Inflammatory macrophage (primary cell): Measurements from ENCODE around the gene PLEKHO2.

ENCODE experiments used
- DNase-seq, 2 donors: peaks; one replicate each; pipeline ENCODE4 v3.0.0-alpha.2; 2020 to 2022

Gene PLEKHO2

GRCh38 chr15:64828985-64829384 lies 12.7 kb upstream of the PLEKHO2 start:
- DNase-seq, result no peak

- no peak for DNase-seq
Observed at GRCh38 chr15:64833690-64834089, 8.0 kb upstream of the PLEKHO2 start.

- no peak for DNase-seq
Observed at GRCh38 chr15:64836023-64836536, 5.6 kb upstream of the PLEKHO2 start.

- DNase-seq, result peak; percentile 92 to 93
Observed at GRCh38 chr15:64837502-64837901, 4.2 kb upstream of the PLEKHO2 start.

DNA sequence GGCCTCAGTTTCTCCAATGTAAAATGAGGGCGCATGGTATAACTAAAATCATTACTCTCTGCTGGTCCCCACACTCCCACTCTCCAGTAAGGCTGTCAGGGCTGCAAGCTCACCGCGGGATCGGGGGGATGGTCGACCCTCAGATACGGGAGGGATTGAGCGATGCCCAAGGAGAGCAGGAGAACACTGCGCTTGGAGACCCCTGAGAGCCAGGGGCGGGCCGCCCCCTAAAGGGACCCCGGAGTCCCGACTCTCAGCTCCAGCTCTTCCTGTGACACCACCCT lies 713 bp upstream of the PLEKHO2 start:
- no peak for DNase-seq

- peak in 1 of 2 donors; percentile 35 for DNase-seq
Observed at GRCh38 chr15:64842096-64842939, 603 bp downstream of the PLEKHO2 start.

- DNase-seq, result peak; percentile 90 to 91
Observed at GRCh38 chr15:64842986-64843561, 1.4 kb downstream of the PLEKHO2 start.

DNA sequence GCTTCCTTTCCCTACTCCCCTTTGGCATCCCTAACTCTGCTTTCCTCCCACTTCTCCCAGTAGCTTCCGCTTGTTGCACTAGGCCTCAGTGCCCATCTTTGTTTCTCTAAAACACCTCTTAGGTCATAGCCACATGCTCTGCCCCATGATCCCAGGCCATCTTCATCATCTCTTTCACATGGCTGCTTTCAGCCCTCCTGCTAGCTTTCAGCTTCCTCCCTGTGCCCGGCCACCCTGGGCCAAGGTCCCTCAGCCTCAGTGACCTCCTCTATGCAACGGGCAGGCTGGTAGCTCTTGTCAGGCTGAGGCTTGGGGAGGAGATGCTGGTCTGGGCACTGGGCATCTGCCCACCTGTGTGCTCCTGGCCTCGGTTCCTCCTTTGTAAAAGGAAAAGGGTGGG lies 2.3 kb downstream of the PLEKHO2 start:
- peak; percentile 58 to 81 for DNase-seq

DNA sequence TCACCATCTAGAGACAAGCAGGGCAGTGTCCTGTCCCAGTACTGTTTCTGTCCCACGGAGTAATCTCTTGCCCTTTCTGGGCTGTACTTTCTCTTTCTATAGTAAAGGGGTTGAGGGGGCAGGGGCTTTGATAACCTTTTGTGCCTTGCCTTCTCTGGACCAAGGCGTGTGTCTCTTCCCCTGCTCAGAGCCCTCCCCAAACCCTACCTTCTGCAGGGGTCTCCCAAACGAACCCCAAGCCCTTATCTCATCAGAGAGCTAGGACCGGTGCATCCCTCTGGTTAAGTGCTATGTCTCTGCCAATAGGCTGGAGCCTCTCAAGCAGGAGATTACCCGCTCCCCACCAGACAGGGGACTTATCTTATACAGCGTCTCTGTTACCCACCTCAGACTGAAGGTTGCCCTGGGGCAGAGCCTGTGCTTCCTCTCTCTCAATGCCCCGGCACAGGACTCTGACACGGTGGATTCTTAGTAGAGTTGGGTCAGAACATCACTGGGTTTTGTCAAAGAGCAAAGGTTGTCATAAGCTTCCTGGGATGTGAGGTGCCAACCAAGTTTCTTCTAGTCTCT lies 2.9 kb downstream of the PLEKHO2 start:
- no peak for DNase-seq

DNA sequence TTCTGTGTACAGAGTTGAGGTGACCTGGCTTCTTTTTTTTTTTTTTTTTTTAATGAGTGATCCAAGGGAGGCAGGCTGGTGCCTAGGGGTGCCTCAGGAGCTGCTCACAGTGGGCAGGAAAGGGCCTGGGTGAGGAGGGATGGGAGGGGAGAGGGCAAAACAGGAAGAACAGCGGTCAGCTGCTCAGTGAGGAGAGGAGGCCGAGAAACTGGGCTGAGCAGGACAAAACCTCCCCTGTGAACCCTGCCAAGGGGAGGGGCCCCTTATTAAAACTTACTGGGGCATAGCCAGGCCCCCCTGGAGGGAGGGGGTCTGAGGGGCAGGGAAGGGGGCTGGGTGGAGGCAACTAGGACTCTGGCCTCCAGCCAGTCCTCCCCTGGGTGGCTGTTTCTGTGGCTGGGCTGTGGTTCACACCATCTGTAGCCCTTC lies 3.5 kb downstream of the PLEKHO2 start:
- DNase-seq, result peak; percentile 48 to 63

- DNase-seq, result peak; percentile 72 to 83
Observed at GRCh38 chr15:64845831-64846595, 4.3 kb downstream of the PLEKHO2 start.

GRCh38 chr15:64847016-64847415 lies 5.3 kb downstream of the PLEKHO2 start:
- DNase-seq, result no peak

DNA sequence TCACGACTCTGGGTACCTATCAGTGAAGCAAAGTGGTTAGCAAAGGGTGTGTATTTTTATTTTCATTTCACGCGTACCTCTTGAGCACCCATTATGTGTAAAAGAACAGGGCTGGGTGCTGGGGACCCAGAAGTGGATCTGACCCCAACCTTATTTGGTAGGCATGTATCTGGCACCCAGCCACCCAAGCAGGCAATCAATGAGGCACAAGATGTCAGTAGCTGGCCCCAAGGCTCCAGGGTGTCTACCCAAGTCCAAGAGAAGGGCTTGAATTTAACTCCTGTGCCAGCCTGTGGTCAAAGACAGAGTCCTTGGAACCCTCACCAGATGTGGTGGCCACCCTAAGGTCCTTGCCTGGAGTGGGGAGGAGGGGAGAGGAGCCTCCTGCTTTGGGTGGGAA lies 5.7 kb downstream of the PLEKHO2 start:
- no peak for DNase-seq

GRCh38 chr15:64847876-64848716 lies 6.4 kb downstream of the PLEKHO2 start:
- DNase-seq, result no peak

GRCh38 chr15:64850778-64851502 lies 9.2 kb downstream of the PLEKHO2 start:
- DNase-seq, result peak in 1 of 2 donors; percentile 1

GRCh38 chr15:64851503-64851840 lies 9.8 kb downstream of the PLEKHO2 start:
- peak; percentile 85 to 87 for DNase-seq

DNA sequence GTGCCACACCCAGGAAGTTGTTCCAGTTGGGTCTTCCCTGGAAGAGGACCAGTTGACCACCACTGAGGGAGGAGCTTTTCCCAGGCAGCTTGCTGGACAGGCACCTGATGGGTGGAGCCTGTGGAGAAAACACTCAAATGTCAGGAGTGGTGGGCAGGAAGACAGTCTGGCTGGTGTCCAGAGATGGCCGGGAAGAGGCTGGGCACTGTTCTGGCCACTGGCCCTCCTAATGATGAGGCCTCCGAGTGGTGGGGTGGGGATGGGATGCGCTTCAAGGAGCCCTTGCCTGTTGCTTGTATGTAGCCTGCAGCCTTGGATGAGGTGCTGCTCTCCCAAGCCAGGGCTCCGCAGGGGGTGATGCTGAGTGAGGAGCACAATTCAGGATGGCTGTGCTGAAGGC lies 12.3 kb downstream of the PLEKHO2 start:
- DNase-seq, result no peak

DNA sequence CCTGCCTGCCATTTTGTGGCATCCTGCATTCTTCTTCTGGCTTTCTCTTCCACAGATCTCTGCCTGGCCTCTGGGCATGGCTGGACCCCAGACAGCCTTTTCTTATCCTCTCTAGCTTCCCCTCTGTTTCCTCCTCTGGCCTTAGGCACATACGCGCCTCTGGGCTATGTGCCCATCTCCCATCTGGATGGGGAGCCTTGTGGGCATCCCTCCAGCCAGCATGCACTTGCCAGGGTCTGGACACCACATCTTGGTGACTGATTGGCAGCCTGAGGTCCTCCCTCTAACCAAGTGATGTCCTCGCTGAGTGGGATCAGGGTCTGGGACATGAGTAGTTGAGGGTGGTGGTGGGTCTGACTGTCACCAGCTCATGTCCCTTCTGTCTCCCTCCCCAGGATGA lies 12.8 kb downstream of the PLEKHO2 start:
- DNase-seq, result no peak

- DNase-seq, result no peak
Observed at GRCh38 chr15:64855205-64855975, 13.7 kb downstream of the PLEKHO2 start.

- no peak for DNase-seq
Observed at GRCh38 chr15:64856429-64857145, 14.9 kb downstream of the PLEKHO2 start.
